Measurements from ENCODE around the gene GUCA2B.

Gene GUCA2B

GRCh38 chr1:42145389-42145716 is 7.9 kb upstream of the GUCA2B start:
- H3K36me3 ChIP-seq (ENCODE audit: control insufficient read depth, insufficient read depth, low read length): no peaks in the 10 kb centered on the region
- no peak overlapping the region for H3K27ac ChIP-seq (ENCODE audit: low read depth, low read length)
- H3K9ac ChIP-seq (ENCODE audit: low read length): no peak overlapping the region
- H3K27me3 ChIP-seq (ENCODE audit: control insufficient read depth, insufficient read depth, low read length): peaks cover 10% of the 10 kb centered on the region
- H3K4me3 ChIP-seq (ENCODE audit: low read length): no peak overlapping the region
- H3K4me1 ChIP-seq (ENCODE audit: control insufficient read depth, insufficient read depth, low read length): no peaks in the 10 kb centered on the region

- Histone ChIP-seq H3K4me1 (ENCODE audit: control insufficient read depth, insufficient read depth, low read length) (no peaks in the 10 kb centered on the region), H3K27me3 (ENCODE audit: control insufficient read depth, insufficient read depth, low read length) (peaks cover 10% of the 10 kb centered on the region), H3K4me3 (ENCODE audit: low read length) (no peak overlapping the region), H3K27ac (ENCODE audit: low read depth, low read length) (no peak overlapping the region), H3K9ac (ENCODE audit: low read length) (no peak overlapping the region), H3K36me3 (ENCODE audit: control insufficient read depth, insufficient read depth, low read length) (no peaks in the 10 kb centered on the region)
Measured at GRCh38 chr1:42145764-42146625, 7.2 kb upstream of the GUCA2B start.

GRCh38 chr1:42146626-42147320 is 6.4 kb upstream of the GUCA2B start:
- no peak overlapping the region for H3K4me3 ChIP-seq (ENCODE audit: low read length)
- peaks cover 10% of the 10 kb centered on the region for H3K27me3 ChIP-seq (ENCODE audit: control insufficient read depth, insufficient read depth, low read length)
- H3K4me1 ChIP-seq (ENCODE audit: control insufficient read depth, insufficient read depth, low read length): no peaks in the 10 kb centered on the region
- no peak overlapping the region for H3K9ac ChIP-seq (ENCODE audit: low read length)
- H3K36me3 ChIP-seq (ENCODE audit: control insufficient read depth, insufficient read depth, low read length): no peaks in the 10 kb centered on the region
- no peak overlapping the region for H3K27ac ChIP-seq (ENCODE audit: low read depth, low read length)

GRCh38 chr1:42148166-42148565 is 5.0 kb upstream of the GUCA2B start:
- no peaks in the 10 kb centered on the region for H3K4me1 ChIP-seq (ENCODE audit: control insufficient read depth, insufficient read depth, low read length)
- no peak overlapping the region for H3K4me3 ChIP-seq (ENCODE audit: low read length)
- no peak overlapping the region for H3K27ac ChIP-seq (ENCODE audit: low read depth, low read length)
- H3K27me3 ChIP-seq (ENCODE audit: control insufficient read depth, insufficient read depth, low read length): peaks cover 9% of the 10 kb centered on the region
- H3K36me3 ChIP-seq (ENCODE audit: control insufficient read depth, insufficient read depth, low read length): no peaks in the 10 kb centered on the region
- H3K9ac ChIP-seq (ENCODE audit: low read length): no peak overlapping the region

- Histone ChIP-seq H3K27ac (ENCODE audit: low read depth, low read length) (no peak overlapping the region), H3K4me1 (ENCODE audit: control insufficient read depth, insufficient read depth, low read length) (no peaks in the 10 kb centered on the region), H3K4me3 (ENCODE audit: low read length) (no peak overlapping the region), H3K36me3 (ENCODE audit: control insufficient read depth, insufficient read depth, low read length) (no peaks in the 10 kb centered on the region), H3K9ac (ENCODE audit: low read length) (no peak overlapping the region), H3K27me3 (ENCODE audit: control insufficient read depth, insufficient read depth, low read length) (peaks cover 5% of the 10 kb centered on the region)
Measured at GRCh38 chr1:42150651-42151050, 2.6 kb upstream of the GUCA2B start.

GRCh38 chr1:42152119-42152518 is 1.1 kb upstream of the GUCA2B start:
- Histone ChIP-seq H3K27ac (ENCODE audit: low read depth, low read length) (no peak overlapping the region), H3K36me3 (ENCODE audit: control insufficient read depth, insufficient read depth, low read length) (no peaks in the 10 kb centered on the region)

GRCh38 chr1:42153624-42154023 is 414 bp downstream of the GUCA2B start:
- no peaks in the 10 kb centered on the region for H3K36me3 ChIP-seq (ENCODE audit: control insufficient read depth, insufficient read depth, low read length)
- no peak overlapping the region for H3K27ac ChIP-seq (ENCODE audit: low read depth, low read length)
- H3K4me3 ChIP-seq (ENCODE audit: low read length): no peak overlapping the region
- no peak overlapping the region for H3K9ac ChIP-seq (ENCODE audit: low read length)
- H3K27me3 ChIP-seq (ENCODE audit: control insufficient read depth, insufficient read depth, low read length): no peaks in the 10 kb centered on the region
- no peaks in the 10 kb centered on the region for H3K4me1 ChIP-seq (ENCODE audit: control insufficient read depth, insufficient read depth, low read length)

More at GRCh38 chr1:42152119-42152518, 1.1 kb upstream of the GUCA2B start:
- H3K4me3 ChIP-seq (ENCODE audit: low read length): no peak overlapping the region
- no peaks in the 10 kb centered on the region for H3K4me1 ChIP-seq (ENCODE audit: control insufficient read depth, insufficient read depth, low read length)
- H3K27me3 ChIP-seq (ENCODE audit: control insufficient read depth, insufficient read depth, low read length): no peaks in the 10 kb centered on the region
- no peak overlapping the region for H3K9ac ChIP-seq (ENCODE audit: low read length)

- H3K9ac ChIP-seq (ENCODE audit: low read length): no peak overlapping the region
- no peaks in the 10 kb centered on the region for H3K27me3 ChIP-seq (ENCODE audit: control insufficient read depth, insufficient read depth, low read length)
- H3K4me1 ChIP-seq (ENCODE audit: control insufficient read depth, insufficient read depth, low read length): no peaks in the 10 kb centered on the region
- H3K4me3 ChIP-seq (ENCODE audit: low read length): no peak overlapping the region
- H3K36me3 ChIP-seq (ENCODE audit: control insufficient read depth, insufficient read depth, low read length): no peaks in the 10 kb centered on the region
- no peak overlapping the region for H3K27ac ChIP-seq (ENCODE audit: low read depth, low read length)
Measured at GRCh38 chr1:42154685-42155084, 1.5 kb downstream of the GUCA2B start.

GRCh38 chr1:42155362-42155761 is 2.2 kb downstream of the GUCA2B start:
- no peaks in the 10 kb centered on the region for H3K36me3 ChIP-seq (ENCODE audit: control insufficient read depth, insufficient read depth, low read length)

GRCh38 chr1:42157667-42158066 is 4.5 kb downstream of the GUCA2B start:
- Histone ChIP-seq H3K9ac (ENCODE audit: low read length) (no peak overlapping the region), H3K4me3 (ENCODE audit: low read length) (no peak overlapping the region), H3K27ac (ENCODE audit: low read depth, low read length) (no peak overlapping the region), H3K4me1 (ENCODE audit: control insufficient read depth, insufficient read depth, low read length) (no peaks in the 10 kb centered on the region), H3K36me3 (ENCODE audit: control insufficient read depth, insufficient read depth, low read length) (no peaks in the 10 kb centered on the region), H3K27me3 (ENCODE audit: control insufficient read depth, insufficient read depth, low read length) (no peaks in the 10 kb centered on the region)

More at GRCh38 chr1:42155362-42155761, 2.2 kb downstream of the GUCA2B start:
- H3K27me3 ChIP-seq (ENCODE audit: control insufficient read depth, insufficient read depth, low read length): no peaks in the 10 kb centered on the region
- no peak overlapping the region for H3K4me3 ChIP-seq (ENCODE audit: low read length)
- H3K4me1 ChIP-seq (ENCODE audit: control insufficient read depth, insufficient read depth, low read length): no peaks in the 10 kb centered on the region
- no peak overlapping the region for H3K27ac ChIP-seq (ENCODE audit: low read depth, low read length)
- H3K9ac ChIP-seq (ENCODE audit: low read length): no peak overlapping the region

GRCh38 chr1:42158189-42158588 is 5.0 kb downstream of the GUCA2B start:
- H3K4me3 ChIP-seq (ENCODE audit: low read length): no peak overlapping the region

GRCh38 chr1:42162181-42162580 is 9.0 kb downstream of the GUCA2B start:
- no peak overlapping the region for H3K27ac ChIP-seq (ENCODE audit: low read depth, low read length)

More at GRCh38 chr1:42158189-42158588, 5.0 kb downstream of the GUCA2B start:
- Histone ChIP-seq H3K36me3 (ENCODE audit: control insufficient read depth, insufficient read depth, low read length) (no peaks in the 10 kb centered on the region), H3K9ac (ENCODE audit: low read length) (no peak overlapping the region), H3K4me1 (ENCODE audit: control insufficient read depth, insufficient read depth, low read length) (no peaks in the 10 kb centered on the region), H3K27me3 (ENCODE audit: control insufficient read depth, insufficient read depth, low read length) (no peaks in the 10 kb centered on the region), H3K27ac (ENCODE audit: low read depth, low read length) (no peak overlapping the region)

More at GRCh38 chr1:42162181-42162580, 9.0 kb downstream of the GUCA2B start:
- no peak overlapping the region for H3K9ac ChIP-seq (ENCODE audit: low read length)
- H3K4me3 ChIP-seq (ENCODE audit: low read length): no peak overlapping the region
- H3K27me3 ChIP-seq (ENCODE audit: control insufficient read depth, insufficient read depth, low read length): no peaks in the 10 kb centered on the region
- no peaks in the 10 kb centered on the region for H3K4me1 ChIP-seq (ENCODE audit: control insufficient read depth, insufficient read depth, low read length)
- H3K36me3 ChIP-seq (ENCODE audit: control insufficient read depth, insufficient read depth, low read length): no peaks in the 10 kb centered on the region
